NT2/D1 (cell line): ENCODE measurements around the gene LBHD1.

Experiments
- SUZ12 ChIP-seq: IDR thresholded peaks from 2 replicates; pipeline ENCODE4 v1.6.1; 2011; ENCODE audit not compliant: insufficient read length, insufficient read depth; ENCODE audit errors: extremely low read depth
- YY1 ChIP-seq: IDR thresholded peaks from 2 replicates; pipeline ENCODE4 v1.6.1; 2011; ENCODE audit not compliant: insufficient read length, insufficient read depth

- TF ChIP-seq SUZ12 (no peak), YY1 (no peak)
These were observed 7.5 kb downstream of the LBHD1 start for GRCh38 chr11:62664405-62665074.
